HS-27A (cell line): ENCODE data around the gene YJU2.

ENCODE experiments used
- DNase-seq: peaks from one replicate; pipeline ENCODE4 v3.0.0-alpha.2; 2012; ENCODE audit warnings: low read depth, missing footprints

YJU2 gene

DNA sequence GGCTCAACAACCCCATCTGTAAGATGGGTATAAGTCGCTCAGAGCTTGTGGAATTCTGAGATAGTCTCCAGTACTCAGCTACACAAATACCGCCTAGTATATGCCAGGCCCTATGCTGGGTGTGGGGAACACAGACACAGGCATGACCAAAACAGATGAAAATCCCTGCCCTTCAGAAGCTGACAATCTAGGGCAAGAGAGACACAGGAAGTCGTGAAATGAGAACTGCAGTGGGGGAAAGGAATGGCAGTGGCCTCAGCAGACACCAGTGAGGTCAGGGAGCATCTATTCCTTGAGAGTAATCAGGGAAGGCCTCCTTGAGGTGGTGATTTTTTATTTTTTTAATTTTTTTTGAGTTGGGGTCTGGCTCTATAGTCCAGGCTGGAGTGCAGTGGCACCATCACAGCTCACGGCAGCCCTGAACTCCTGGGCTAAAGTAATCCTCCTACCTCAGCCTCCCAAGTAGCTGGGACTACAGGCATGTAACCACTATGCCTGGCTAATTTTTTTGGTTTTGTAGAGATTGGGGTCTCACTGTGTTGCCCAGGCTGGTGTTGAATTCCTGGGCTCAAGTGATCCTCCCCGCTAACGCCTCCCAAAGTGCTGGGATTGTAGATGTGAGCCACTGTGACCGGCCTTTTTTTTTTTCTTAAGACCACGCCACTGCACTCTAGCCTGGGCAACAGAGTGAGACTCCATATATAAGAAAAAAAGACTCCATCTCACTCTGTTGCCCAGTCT is 52.1 kb downstream of the YJU2 start:
- no peak for DNase-seq

DNA sequence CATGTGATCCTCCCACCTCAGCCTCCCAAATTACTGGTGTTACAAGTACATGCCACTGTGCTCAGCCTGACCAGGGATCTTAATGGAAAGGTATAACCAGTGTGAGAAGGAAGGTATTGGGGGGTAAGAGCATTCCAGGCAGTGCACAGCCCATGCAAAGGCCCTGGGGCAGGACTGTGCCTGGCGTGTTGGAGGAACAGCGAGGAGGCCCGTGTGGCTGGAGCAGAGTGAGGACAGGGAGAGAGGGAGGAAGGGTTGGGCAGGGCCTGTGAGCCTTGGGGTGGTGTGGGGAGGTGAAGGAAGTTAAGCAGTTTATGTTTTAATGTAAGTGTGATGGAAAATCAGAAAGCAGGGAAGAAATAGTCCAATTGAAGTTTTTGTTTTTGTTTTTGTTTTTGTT is 53.7 kb downstream of the YJU2 start:
- DNase-seq, result no peak

- no peak for DNase-seq
Observed at GRCh38 chr19:4301590-4302242, 54.8 kb downstream of the YJU2 start.

DNA sequence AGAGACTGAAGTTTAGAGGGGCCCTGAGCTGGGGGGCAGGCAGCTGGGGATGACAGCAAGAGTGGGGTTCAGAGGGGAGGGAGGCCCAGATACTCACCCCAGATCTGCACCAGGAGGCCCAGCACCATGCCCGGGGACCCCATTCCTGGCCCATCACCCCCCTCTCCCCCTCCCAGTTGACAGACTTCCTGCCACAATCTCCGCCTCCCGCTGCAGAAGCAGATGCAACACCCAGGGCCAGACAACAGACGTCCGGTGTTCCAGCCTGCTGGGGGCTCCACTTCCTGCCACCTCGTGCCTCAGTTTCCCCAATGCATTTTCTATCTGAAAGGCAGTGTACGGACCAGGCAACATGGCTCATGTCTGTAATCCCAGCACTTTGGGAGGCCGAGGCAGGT is 55.4 kb downstream of the YJU2 start, which contains the start of gene TMIGD2:
TMIGD2 (minus strand) TSS at position 147 of the 398 bp plus-strand sequence; CDS start at position 143, 4 bp downstream.
- no peak for DNase-seq

GRCh38 chr19:4303819-4304537 is 57.1 kb downstream of the YJU2 start:
- no peak for DNase-seq

- no peak for DNase-seq
Observed at GRCh38 chr19:4304538-4305256, 57.8 kb downstream of the YJU2 start, which contains the start of gene FSD1. Gene FSD1, plus strand, starts transcription at chr19:4304598. Its CDS starts 149 bp downstream, at chr19:4304747.

- DNase-seq, result no peak
Observed at GRCh38 chr19:4305257-4305612, 58.4 kb downstream of the YJU2 start.

- no peak for DNase-seq
Observed at GRCh38 chr19:4305659-4306058, 58.8 kb downstream of the YJU2 start.

DNA sequence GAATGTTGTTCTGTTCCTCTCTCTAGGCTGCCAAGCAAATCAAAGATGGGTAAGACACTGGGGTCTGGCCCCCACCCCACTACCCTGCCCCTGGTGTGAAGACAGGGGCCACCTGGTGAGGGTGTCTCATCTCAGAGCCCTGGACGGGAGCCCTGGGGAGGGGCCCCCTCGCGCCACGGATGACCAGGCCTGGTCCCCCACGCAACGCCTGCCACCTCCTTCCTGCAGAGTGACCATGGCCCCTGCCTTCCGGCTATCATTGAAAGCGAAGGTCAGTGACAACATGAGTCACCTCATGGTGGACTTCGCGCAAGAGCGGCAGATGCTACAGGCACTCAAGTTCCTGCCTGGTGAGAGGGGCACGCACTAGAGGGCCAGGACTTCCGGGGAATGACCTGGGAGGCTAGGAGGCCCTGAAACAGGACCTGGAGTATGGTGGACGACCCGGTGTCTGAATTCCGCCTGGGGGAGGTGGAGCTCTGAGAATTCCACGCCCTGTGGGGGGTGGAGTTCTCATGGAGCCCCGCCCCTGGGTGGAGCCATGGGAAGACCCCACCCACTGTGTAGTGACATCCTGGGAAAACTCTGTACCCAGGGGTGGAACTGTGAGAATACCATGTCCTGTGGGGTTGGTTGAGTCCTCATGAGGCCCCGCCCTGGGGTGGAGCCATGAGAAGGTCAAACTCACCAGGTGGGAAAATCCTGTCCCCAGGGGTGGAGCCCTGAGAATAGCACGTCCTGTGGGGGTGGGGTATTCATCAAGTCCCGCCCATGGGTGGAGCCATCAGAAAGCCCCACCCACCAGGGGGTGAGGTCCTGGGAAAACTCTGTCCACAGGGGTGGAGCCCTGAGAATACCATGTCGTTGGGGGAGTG is 63.6 kb downstream of the YJU2 start:
- no peak for DNase-seq

DNA sequence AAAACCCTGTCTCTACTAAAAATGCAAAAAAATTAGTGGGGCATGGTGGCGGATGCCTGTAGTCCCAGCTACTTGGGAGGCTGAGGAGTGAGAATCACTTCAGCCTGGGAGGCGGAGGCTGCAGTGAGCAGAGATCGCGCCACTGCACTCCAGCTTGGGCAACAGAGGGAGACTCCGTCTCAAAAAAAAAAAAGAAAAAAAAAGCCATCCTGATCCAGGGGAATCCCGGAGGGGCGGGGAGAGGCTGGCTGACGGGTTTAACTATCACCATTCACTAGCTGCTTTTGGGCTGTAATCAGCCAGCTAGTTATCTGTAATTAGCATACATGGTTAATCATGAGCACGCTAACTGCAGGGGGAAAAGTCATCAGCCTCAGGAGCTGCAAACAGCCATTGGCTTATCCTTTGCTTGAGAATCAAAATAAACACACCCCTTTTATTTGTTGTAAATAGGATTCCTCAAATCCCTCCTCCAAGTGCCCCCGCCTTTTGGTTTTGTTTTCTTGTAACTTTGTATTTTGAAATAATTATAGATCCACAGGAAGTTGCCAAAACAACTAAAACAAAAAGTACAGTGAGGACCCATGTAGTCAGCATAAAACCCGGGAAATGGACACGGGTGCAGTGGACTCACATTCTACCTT is 67.1 kb downstream of the YJU2 start:
- no peak for DNase-seq

- no peak for DNase-seq
Observed at GRCh38 chr19:4316956-4317355, 70.1 kb downstream of the YJU2 start.

DNA sequence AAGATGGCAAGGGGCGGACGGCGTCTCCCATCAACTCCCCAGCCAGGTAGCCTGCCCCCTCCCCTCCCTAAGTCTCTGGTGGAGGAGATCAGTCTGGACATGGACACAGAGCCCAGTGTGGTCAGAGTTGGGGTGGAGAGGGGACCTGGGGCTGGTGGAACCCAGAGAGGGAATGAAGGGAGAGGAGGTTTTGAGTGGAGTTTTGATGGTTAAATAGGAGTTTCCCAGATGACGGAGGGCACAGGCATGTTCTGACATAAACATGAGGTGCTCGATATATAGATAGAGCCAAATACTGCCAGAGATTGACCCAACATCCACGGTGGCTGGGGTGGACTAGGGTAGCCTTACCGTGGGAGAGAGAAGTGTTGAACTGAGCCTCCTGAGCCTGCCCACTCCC is 71.6 kb downstream of the YJU2 start:
- no peak for DNase-seq
